ENCODE measurements around the gene SMPD4. TPM values are rescaled to one million over a fixed set of nuclear protein-coding genes. Genes with fewer than 3 reads are reported as not detected.
"Not testable (repeated sequence)": the region's sequence is repeated elsewhere in the genome, so short reads cannot be mapped to it uniquely, and the experiment has no call there.

Gene SMPD4
- total RNA-seq, 4 donors from 2014 or later: 34.1 to 74.6 (median 59.0) TPM

- 44% methylated on average over 1 of the region's 7 CpGs; no CpG with 5 or more reads in 1 of the 2 donors for WGBS, 2 donors
- H3K27me3 ChIP-seq; H3K27ac ChIP-seq; H3K4me3 ChIP-seq (replicated peaks in 1 of 3); H3K36me3 ChIP-seq; H3K4me1 ChIP-seq; intact Hi-C loops (cut with DNase I); H3K9me3 ChIP-seq; DNase-seq: not testable (repeated sequence)
Measured at GRCh38 chr2:130202518-130202917, 21.1 kb upstream of the SMPD4 start.

DNA sequence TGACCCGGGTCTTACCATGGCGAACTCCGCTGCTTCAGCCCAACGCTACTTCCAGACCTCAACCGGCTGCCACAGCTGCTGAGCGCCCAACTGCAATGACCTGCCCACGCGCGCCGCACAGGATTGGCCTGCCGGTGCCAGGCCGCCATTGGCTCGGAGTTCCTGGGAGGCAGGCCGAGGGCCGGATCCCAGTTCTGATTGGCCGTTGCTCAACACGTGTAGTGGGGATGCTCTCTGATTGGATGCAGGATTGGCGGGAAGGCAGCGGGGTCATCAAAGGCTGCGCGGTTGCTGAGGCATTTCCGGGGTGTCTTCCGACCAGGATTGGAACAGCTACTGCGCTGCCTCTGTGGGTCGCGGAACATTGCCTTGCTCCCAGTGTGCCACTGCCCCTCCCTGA lies 16.9 kb upstream of the SMPD4 start, which contains the start of gene TUBA3E:
Gene TUBA3E, minus strand, starts transcription at position 97 of the 400 bp plus-strand sequence. Its CDS starts 79 bp downstream, at position 18.
- intact Hi-C loops (cut with DNase I): no loop called here

DNA sequence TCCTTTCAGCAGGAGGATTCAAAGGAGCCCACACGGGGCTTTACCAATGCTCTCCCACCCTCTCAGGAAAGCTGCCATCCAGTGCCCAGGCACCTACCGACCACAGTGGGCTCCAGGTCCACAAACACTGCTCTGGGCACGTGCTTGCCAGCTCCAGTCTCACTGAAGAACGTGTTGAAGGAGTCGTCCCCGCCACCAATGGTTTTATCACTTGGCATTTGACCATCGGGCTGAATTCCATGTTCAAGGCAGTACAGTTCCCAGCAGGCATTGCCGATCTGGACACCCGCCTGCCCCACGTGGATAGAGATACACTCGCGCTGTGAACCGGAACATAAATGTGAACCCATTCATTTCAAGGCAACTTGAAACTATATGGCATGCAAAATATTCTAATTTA lies 14.7 kb upstream of the SMPD4 start:
- intact Hi-C loops (cut with DNase I); H3K4me3 ChIP-seq (replicated peaks in 1 of 3); H3K27me3 ChIP-seq; H3K36me3 ChIP-seq; H3K9me3 ChIP-seq; H3K4me1 ChIP-seq; H3K27ac ChIP-seq; DNase-seq: not testable (repeated sequence)
- WGBS, 2 donors: 92 to 97% methylated on average over 7 of the region's 13 CpGs

More for the DNA sequence above, 16.9 kb upstream of the SMPD4 start, which contains the start of gene TUBA3E:
- Histone ChIP-seq H3K4me1 (no peaks in the 10 kb centered on the region), H3K27ac (no peak within 1 kb of the TSS), H3K4me3 (replicated peaks in 1 of 3) (no peak within 1 kb of the TSS), H3K9me3 (no peaks in the 10 kb centered on the region), H3K36me3 (no peaks in the 10 kb centered on the region), H3K27me3 (no peaks in the 10 kb centered on the region)
- TF ChIP-seq, protein P1, sequence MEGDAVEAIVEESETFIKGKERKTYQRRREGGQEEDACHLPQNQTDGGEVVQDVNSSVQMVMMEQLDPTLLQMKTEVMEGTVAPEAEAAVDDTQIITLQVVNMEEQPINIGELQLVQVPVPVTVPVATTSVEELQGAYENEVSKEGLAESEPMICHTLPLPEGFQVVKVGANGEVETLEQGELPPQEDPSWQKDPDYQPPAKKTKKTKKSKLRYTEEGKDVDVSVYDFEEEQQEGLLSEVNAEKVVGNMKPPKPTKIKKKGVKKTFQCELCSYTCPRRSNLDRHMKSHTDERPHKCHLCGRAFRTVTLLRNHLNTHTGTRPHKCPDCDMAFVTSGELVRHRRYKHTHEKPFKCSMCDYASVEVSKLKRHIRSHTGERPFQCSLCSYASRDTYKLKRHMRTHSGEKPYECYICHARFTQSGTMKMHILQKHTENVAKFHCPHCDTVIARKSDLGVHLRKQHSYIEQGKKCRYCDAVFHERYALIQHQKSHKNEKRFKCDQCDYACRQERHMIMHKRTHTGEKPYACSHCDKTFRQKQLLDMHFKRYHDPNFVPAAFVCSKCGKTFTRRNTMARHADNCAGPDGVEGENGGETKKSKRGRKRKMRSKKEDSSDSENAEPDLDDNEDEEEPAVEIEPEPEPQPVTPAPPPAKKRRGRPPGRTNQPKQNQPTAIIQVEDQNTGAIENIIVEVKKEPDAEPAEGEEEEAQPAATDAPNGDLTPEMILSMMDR (IDR thresholded peaks at IDR 0.05): no peak
- no peak for TF ChIP-seq POLR2A (IDR thresholded peaks at IDR 0.05)
- no CpG with 5 or more reads among the region's 26 CpGs for WGBS, 2 donors
- DNase-seq: no peak

- WGBS, 2 donors: 84 to 97% methylated on average over 7 to 9 of the region's 9 CpGs
Measured at GRCh38 chr2:130195089-130195635, 13.8 kb upstream of the SMPD4 start.

DNA sequence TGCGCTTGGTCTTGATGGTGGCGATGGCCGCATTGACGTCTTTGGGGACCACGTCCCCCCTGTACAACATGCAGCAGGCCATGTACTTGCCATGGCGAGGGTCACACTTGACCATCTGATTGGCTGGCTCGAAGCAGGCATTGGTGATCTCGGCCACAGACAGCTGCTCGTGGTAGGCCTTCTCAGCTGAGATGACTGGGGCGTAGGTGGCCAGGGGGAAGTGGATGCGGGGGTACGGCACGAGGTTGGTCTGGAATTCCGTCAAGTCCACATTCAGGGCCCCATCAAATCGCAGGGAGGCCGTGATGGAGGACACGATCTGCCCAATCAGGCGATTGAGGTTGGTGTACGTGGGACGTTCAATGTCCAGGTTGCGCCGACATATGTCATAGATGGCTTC lies 12.4 kb upstream of the SMPD4 start:
- DNase-seq; H3K27me3 ChIP-seq; intact Hi-C loops (cut with DNase I); H3K36me3 ChIP-seq; H3K27ac ChIP-seq; H3K4me3 ChIP-seq (replicated peaks in 1 of 3); H3K9me3 ChIP-seq; H3K4me1 ChIP-seq: not testable (repeated sequence)
- 81 to 83% methylated on average over 14 to 16 of the region's 22 CpGs for WGBS, 2 donors

More at GRCh38 chr2:130195089-130195635, 13.8 kb upstream of the SMPD4 start:
- H3K9me3 ChIP-seq; H3K27me3 ChIP-seq; DNase-seq; intact Hi-C loops (cut with DNase I); H3K4me3 ChIP-seq (replicated peaks in 1 of 3); H3K27ac ChIP-seq; H3K4me1 ChIP-seq; H3K36me3 ChIP-seq: not testable (repeated sequence)

- 79 to 85% methylated on average over 3 of the region's 3 CpGs for WGBS, 2 donors
- DNase-seq; H3K9me3 ChIP-seq; H3K36me3 ChIP-seq; H3K4me3 ChIP-seq (replicated peaks in 1 of 3); H3K27ac ChIP-seq; intact Hi-C loops (cut with DNase I); H3K4me1 ChIP-seq; H3K27me3 ChIP-seq: not testable (repeated sequence)
Measured at GRCh38 chr2:130192451-130192850, 11.0 kb upstream of the SMPD4 start.

- H3K4me1 ChIP-seq; H3K36me3 ChIP-seq; H3K27ac ChIP-seq; intact Hi-C loops (cut with DNase I); H3K9me3 ChIP-seq; H3K4me3 ChIP-seq (replicated peaks in 1 of 3); H3K27me3 ChIP-seq; DNase-seq: not testable (repeated sequence)
- 95 to 96% methylated on average over 6 of the region's 6 CpGs for WGBS, 2 donors
Measured at GRCh38 chr2:130191319-130191718, 9.9 kb upstream of the SMPD4 start.

- no peak for DNase-seq
- Histone ChIP-seq H3K27me3 (no peaks in the 10 kb centered on the region), H3K36me3 (no peaks in the 10 kb centered on the region), H3K4me3 (replicated peaks in 1 of 3) (no peak overlapping the region), H3K27ac (no peak overlapping the region), H3K9me3 (no peaks in the 10 kb centered on the region), H3K4me1 (no peaks in the 10 kb centered on the region)
- TF ChIP-seq, protein P1 (IDR thresholded peaks at IDR 0.05): no peak
- no peak for TF ChIP-seq POLR2A (IDR thresholded peaks at IDR 0.05)
- intact Hi-C loops (cut with DNase I): no loop called here
- WGBS, 2 donors: 89 to 94% methylated on average over 15 of the region's 15 CpGs
Measured at GRCh38 chr2:130190237-130190636, 8.8 kb upstream of the SMPD4 start.

DNA sequence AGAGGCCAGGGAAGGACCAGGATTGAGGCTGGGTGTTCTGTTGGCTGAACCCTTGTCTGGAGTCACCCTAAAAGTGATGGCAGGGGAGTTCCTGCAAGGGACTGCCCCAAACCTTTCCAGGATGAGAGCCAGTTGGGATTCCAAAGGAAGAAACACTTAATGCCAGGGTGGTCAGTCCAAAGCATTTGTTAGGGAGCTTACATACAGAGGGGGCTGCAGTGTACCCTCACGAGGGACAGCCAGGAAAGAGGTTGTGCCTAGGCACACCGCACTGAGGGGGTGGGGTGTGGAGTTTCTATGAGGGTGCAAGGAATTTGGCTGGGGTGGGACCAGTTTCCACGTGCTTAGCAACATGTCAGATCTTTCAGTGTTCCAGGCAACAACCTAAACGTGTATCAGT lies 7.6 kb upstream of the SMPD4 start:
- H3K36me3 ChIP-seq; H3K27me3 ChIP-seq; H3K4me1 ChIP-seq; H3K4me3 ChIP-seq (replicated peaks in 1 of 3); H3K27ac ChIP-seq; H3K9me3 ChIP-seq; intact Hi-C loops (cut with DNase I); DNase-seq: not testable (repeated sequence)
- WGBS, 2 donors: 74 to 94% methylated on average over 2 to 4 of the region's 4 CpGs

- H3K36me3 ChIP-seq; H3K27me3 ChIP-seq; intact Hi-C loops (cut with DNase I); H3K4me3 ChIP-seq (replicated peaks in 1 of 3); H3K9me3 ChIP-seq; DNase-seq; H3K27ac ChIP-seq: not testable (repeated sequence)
- peaks cover 7 to 16% of the 10 kb centered on the region in 2 donors for H3K4me1 ChIP-seq
- 92 to 97% methylated on average over 15 to 17 of the region's 17 CpGs for WGBS, 2 donors
Measured at GRCh38 chr2:130187859-130188792, 6.7 kb upstream of the SMPD4 start.

Measured in thyroid gland (tissue), 4 donors.